Sigmoid colon (tissue), 7 donors: ENCODE measurements around the gene TASL. TPM values are rescaled to one million over a fixed set of nuclear protein-coding genes. Genes with fewer than 3 reads are reported as not detected.
A peak's percentile ranks its signal among the peaks of the same experiment; 100 is the strongest.
"Not testable (repeated sequence)": the region's sequence is repeated elsewhere in the genome, so short reads cannot be mapped to it uniquely, and the experiment has no call there.

Source experiments
- DNase-seq: peaks from one replicate; pipeline ENCODE4 v3.0.0-alpha.2; 2019
- H3K27ac ChIP-seq, 4 donors: fragments of 200-600 bp; sonication (generic); one replicate each; pipeline ENCODE4 v1.5.1; 2016 to 2019; ENCODE audit warnings: mild to moderate bottlenecking in 1 of 4
- H3K27me3 ChIP-seq, 3 donors: fragments of 200-600 bp; sonication (generic); one replicate each; pipeline ENCODE4 v1.5.1; 2019; ENCODE audit warnings: mild to moderate bottlenecking in 1 of 3
- H3K36me3 ChIP-seq, 4 donors: fragments of 200-600 bp; sonication (generic); one replicate each; pipeline ENCODE4 v1.5.1; 2016 to 2019
- H3K4me1 ChIP-seq, 4 donors: fragments of 200-600 bp; sonication (generic); one replicate each; pipeline ENCODE4 v1.5.1; 2017 to 2019
- H3K4me3 ChIP-seq, 4 donors: fragments of 200-600 bp; sonication (generic); one replicate each; pipeline ENCODE4 v1.5.1; 2017 to 2019; ENCODE audit warnings: mild to moderate bottlenecking in 2 of 4, moderate library complexity in 1 of 4
- H3K9me3 ChIP-seq, 4 donors: fragments of 200-600 bp in 3 of 4; sonication (generic) in 3 of 4; one replicate each; pipeline versions ENCODE4 v1.5.1 to v1.6.1; 2013 to 2019
- CTCF ChIP-seq, 4 experiments: fragments of 450-650 bp in 3 of 4; fragments of 200-600 bp in 1 of 4; IDR thresholded peaks; one replicate each; pipeline ENCODE4 v1.5.1; 2016 to 2019; ENCODE audit warnings: antibody characterized with exemption in 4 of 4, mild to moderate bottlenecking in 3 of 4, moderate library complexity in 2 of 4
- EP300 ChIP-seq, 4 donors: sonication (generic); formaldehyde crosslinking; IDR thresholded peaks; one replicate each; pipeline ENCODE4 v1.6.1; 2017; ENCODE audit warnings: antibody characterized with exemption in 4 of 4
- POLR2A ChIP-seq, 2 donors: fragments of 450-650 bp; IDR thresholded peaks; one replicate each; pipeline ENCODE4 v1.6.1; 2016; ENCODE audit warnings: antibody characterized with exemption in 2 of 2, mild to moderate bottlenecking in 2 of 2, moderate library complexity in 2 of 2
- POLR2AphosphoS5 ChIP-seq, 4 donors: sonication (generic); formaldehyde crosslinking; IDR thresholded peaks; one replicate each; pipeline ENCODE4 v1.6.1; 2017; ENCODE audit warnings: antibody characterized with exemption in 4 of 4
- WGBS, 2 donors: extraction: QIAGEN DNeasy Blood & Tissue Kit; methylation state at CpG; one replicate each; pipeline ENCODE4 v1.1.7; 2013; 5-methylcytosine and 5-hydroxymethylcytosine counted together
- intact Hi-C: fragments of 100-400 bp; cut with DNase I; formaldehyde crosslinking; loops from one replicate; pipeline ENCODE4 v1.15.1; 2023
- polyA plus RNA-seq, 3 donors: library from polyadenylated mRNA; stranded (reverse); fragments of 200-250 nt; gene quantifications; one replicate each; pipeline ENCODE4 v1.2.3, GENCODE V29; 2013
- total RNA-seq, 4 donors: library from RNA; depleted of rRNA; stranded (reverse); fragments of >200 nt; gene quantifications; one replicate each; pipeline ENCODE4 v1.1.0, GENCODE V29; 2016
- donor health status: healthy with polysubstance abuse.
- donor health status: Bipolar disorder and iron deficiency.
- donor health status: healthy.

TASL gene
- total and polyA plus RNA-seq, 7 donors: 1.1 to 2.8 (median 1.5) TPM; not detected in 1

GRCh38 chrX:30570505-30570904 is 7.1 kb downstream of the TASL start:
- H3K36me3 ChIP-seq: no peaks in the 10 kb centered on the region
- no peaks in the 10 kb centered on the region for H3K27me3 ChIP-seq
- H3K4me1 ChIP-seq: no peaks in the 10 kb centered on the region
- WGBS, 2 donors: 64 to 83% methylated on average over 1 of the region's 1 CpG
- intact Hi-C loops: loop anchor here (5.0 kb wide), 1 partner anchor 142 kb away; no protein-coding TSS in a partner anchor
- no peak overlapping the region for H3K27ac ChIP-seq
- H3K4me3 ChIP-seq: no peak overlapping the region
- TF ChIP-seq POLR2AphosphoS5 (IDR thresholded peaks at IDR 0.05): no peak
- no peak for TF ChIP-seq EP300 (IDR thresholded peaks at IDR 0.05)
- no peak for TF ChIP-seq POLR2A (IDR thresholded peaks at IDR 0.05)
- TF ChIP-seq CTCF (IDR thresholded peaks at IDR 0.05): peak in 2 of 4 experiments; percentile 25 to 45
- H3K9me3 ChIP-seq: no peaks in the 10 kb centered on the region
- DNase-seq: no peak

GRCh38 chrX:30568136-30568535 is 9.4 kb downstream of the TASL start:
- 71 to 81% methylated on average over 4 of the region's 4 CpGs for WGBS, 2 donors
- Histone ChIP-seq H3K4me1 (no peaks in the 10 kb centered on the region), H3K36me3 (no peaks in the 10 kb centered on the region), H3K27ac (no peak overlapping the region), H3K27me3 (no peaks in the 10 kb centered on the region), H3K9me3 (no peaks in the 10 kb centered on the region), H3K4me3 (no peak overlapping the region)
- intact Hi-C loops: no loop called here
- no peak for TF ChIP-seq CTCF (IDR thresholded peaks at IDR 0.05)
- no peak for TF ChIP-seq POLR2A (IDR thresholded peaks at IDR 0.05)
- TF ChIP-seq EP300 (IDR thresholded peaks at IDR 0.05): no peak
- no peak for TF ChIP-seq POLR2AphosphoS5 (IDR thresholded peaks at IDR 0.05)
- DNase-seq: no peak

- H3K27me3 ChIP-seq, H3K36me3 ChIP-seq, H3K27ac ChIP-seq, DNase-seq, H3K4me1 ChIP-seq, H3K4me3 ChIP-seq, intact Hi-C loops, H3K9me3 ChIP-seq: not testable (repeated sequence)
- WGBS, 2 donors: 78 to 84% methylated on average over 5 of the region's 5 CpGs
These were observed 14.5 kb downstream of the TASL start for GRCh38 chrX:30563070-30563469.

GRCh38 chrX:30561191-30561590 is 16.4 kb downstream of the TASL start:
- H3K36me3 ChIP-seq: no peaks in the 10 kb centered on the region
- H3K4me3 ChIP-seq: no peak overlapping the region
- H3K4me1 ChIP-seq: no peaks in the 10 kb centered on the region
- intact Hi-C loops: no loop called here
- TF ChIP-seq EP300 (IDR thresholded peaks at IDR 0.05) (no peak), POLR2AphosphoS5 (IDR thresholded peaks at IDR 0.05) (no peak), CTCF (IDR thresholded peaks at IDR 0.05) (no peak), POLR2A (IDR thresholded peaks at IDR 0.05) (no peak)
- H3K9me3 ChIP-seq: no peaks in the 10 kb centered on the region
- H3K27ac ChIP-seq: no peak overlapping the region
- DNase-seq: no peak
- WGBS, 2 donors: 70 to 78% methylated on average over 2 of the region's 2 CpGs
- no peaks in the 10 kb centered on the region for H3K27me3 ChIP-seq

GRCh38 chrX:30538271-30538670 is 39.3 kb downstream of the TASL start:
- no peak for DNase-seq
- no peak for TF ChIP-seq CTCF (IDR thresholded peaks at IDR 0.05)
- no peaks in the 10 kb centered on the region for H3K4me1 ChIP-seq
- H3K9me3 ChIP-seq: no peaks in the 10 kb centered on the region
- no peaks in the 10 kb centered on the region for H3K36me3 ChIP-seq
- intact Hi-C loops: no loop called here
- WGBS, 2 donors: 82 to 94% methylated on average over 2 of the region's 2 CpGs
- H3K27me3 ChIP-seq: no peaks in the 10 kb centered on the region
- no peak overlapping the region for H3K27ac ChIP-seq
- no peak overlapping the region for H3K4me3 ChIP-seq
